ENCODE results near the gene GPR15. TPM values are rescaled to one million over a fixed set of nuclear protein-coding genes. Genes with fewer than 3 reads are reported as not detected.

GPR15 gene
- total and polyA plus RNA-seq, 10 of the 15 experiments (the other 5 are each of a cell fraction or from before 2014, with no cell fraction given), result 70.7 to 150 (median 115) TPM

GRCh38 chr3:98530676-98531075 lies 1.1 kb upstream of the GPR15 start:
- peak overlapping the region; percentile 92 for H3K4me2 ChIP-seq (ENCODE audit: control insufficient read depth, insufficient read depth)
- H3K4me3 ChIP-seq, result peak overlapping the region; percentile 81
- no peaks in the 10 kb centered on the region for H3K27me3 ChIP-seq (replicated peaks in 1 of 2; ENCODE audit: control insufficient read depth in 2 of 2, insufficient read depth in 2 of 2, low read length in 1 of 2)
- DNase-seq (ENCODE audit: low read depth, low spot score), result no peak
- TF ChIP-seq CREM (IDR thresholded peaks at IDR 0.05; ENCODE audit: low read depth), result 0 out of 2 replicates have a peak, but pooled peaks have one; percentile 12
- TF ChIP-seq MEF2A (IDR thresholded peaks at IDR 0.05; ENCODE audit: insufficient read depth, low read depth, low read length), result 0 out of 2 replicates have a peak, but pooled peaks have one; percentile 8
- TF ChIP-seq ZNF622 (IDR thresholded peaks at IDR 0.05), result no peak
- TF ChIP-seq KLF5 (IDR thresholded peaks at IDR 0.05; ENCODE audit: partially characterized antibody), result no peak
- TF ChIP-seq MEF2B (IDR thresholded peaks at IDR 0.05; ENCODE audit: partially characterized antibody, poor library complexity, severe bottlenecking), result no peak
- TF ChIP-seq CBFB (IDR thresholded peaks at IDR 0.05; ENCODE audit: low read depth), result 0 out of 2 replicates have a peak, but pooled peaks have one; percentile 28
- TF ChIP-seq ATF7 (IDR thresholded peaks at IDR 0.05; ENCODE audit: low read depth), result peak; percentile 41; the same call in 1 of the 2 replicates
- TF ChIP-seq NFIC (IDR thresholded peaks at IDR 0.05; ENCODE audit: low read depth, low read length), result 0 out of 2 replicates have a peak, but pooled peaks have one; percentile 2
- peak; percentile 46; the same call in 1 of the 2 replicates for TF ChIP-seq PAX5 (IDR thresholded peaks at IDR 0.05; ENCODE audit: borderline replicate concordance, low read depth, low read length)
- intact Hi-C loops (cut with micrococcal nuclease; ENCODE audit: unreplicated experiment) (loop anchor here (1.0 to 5.0 kb wide), 4 partner anchors 32 to 202 kb away; partner anchors contain the start of gene CPOX), in situ Hi-C loops (cut with MboI) (no loop called here)
- no peak overlapping the region for H2AFZ ChIP-seq (ENCODE audit: control insufficient read depth, low read depth, low read length)
- H3K79me2 ChIP-seq (ENCODE audit: control insufficient read depth, insufficient read depth, low read length), result peaks cover 99% of the 10 kb centered on the region
- peaks cover 3 to 7% of the 10 kb centered on the region in 2 experiments; a peak in 3 of 4 replicates for H3K36me3 ChIP-seq (ENCODE audit: control insufficient read depth in 2 of 2, insufficient read depth in 2 of 2, low read length in 1 of 2)
- BruUV-seq (replicated peaks), result no TSS peak
- H3K9me3 ChIP-seq (replicated peaks; ENCODE audit: control insufficient read depth, insufficient read depth, low read length), result no peaks in the 10 kb centered on the region
- no peak for FAIRE-seq
- H3K27ac ChIP-seq (ENCODE audit: control insufficient read depth, insufficient read depth), result peak overlapping the region; percentile 97
- ChIA-PET RAD21 (ENCODE audit: unreplicated experiment) (interaction anchor here (1.2 to 3.4 kb wide), 5 partner anchors 21 to 32 kb away, joined by 5 to 29 read pairs (median 13); no protein-coding TSS in a partner anchor), CTCF (interaction anchor here (1.1 to 1.6 kb wide), 3 partner anchors 32 to 42 kb away, joined by 4 read pairs; no protein-coding TSS in a partner anchor), SMC1A (ENCODE audit: uncharacterized antibody, unreplicated experiment) (interaction anchor here (0.8 to 3.4 kb wide), 9 partner anchors 9 to 42 kb away, joined by 3 to 47 read pairs (median 3); no protein-coding TSS in a partner anchor), POLR2A (interaction anchor here (1.1 to 1.8 kb wide), 5 partner anchors 19 to 42 kb away, joined by 3 to 9 read pairs (median 5); no protein-coding TSS in a partner anchor)
- H3K4me1 ChIP-seq (ENCODE audit: control insufficient read depth, insufficient read depth, low read length), result peaks cover 6% of the 10 kb centered on the region; the same call in 1 of the 2 replicates
- WGBS (ENCODE audit: insufficient coverage, insufficient replicate concordance, low lambda C conversion rate, missing lambda C conversion rate), result 33% methylated on average over 2 of the region's 2 CpGs
- ATAC-seq, result peak; percentile 26
- peak overlapping the region; percentile 64 for H3K9ac ChIP-seq (ENCODE audit: control insufficient read depth, insufficient read depth, low read length)
- no peaks in the 10 kb centered on the region for H4K20me1 ChIP-seq (ENCODE audit: control insufficient read depth, insufficient read depth)

Data from GM12878 (cell line).